Mesothelial cell of epicardium (in vitro differentiated cells): ENCODE results near the gene PSEN1. TPM values are rescaled to one million over a fixed set of nuclear protein-coding genes. Genes with fewer than 3 reads are reported as not detected.
A peak's percentile ranks its signal among the peaks of the same experiment; 100 is the strongest.

Source experiments
- DNase-seq, 2 experiments: peaks; one replicate each; pipeline ENCODE4 v3.0.0; 2021; ENCODE audit warnings: low spot score in 2 of 2; ENCODE audit not compliant: unreplicated experiment in 2 of 2
- H3K27ac Mint-ChIP-seq: 2 replicates; pipeline ENCODE4 v1.8.0; 2021; ENCODE audit warnings: mixed read lengths
- H3K27me3 Mint-ChIP-seq: 2 replicates; pipeline ENCODE4 v1.8.0; 2021; ENCODE audit warnings: low read depth, mixed read lengths
- H3K36me3 Mint-ChIP-seq: 2 replicates; pipeline ENCODE4 v1.8.0; 2021; ENCODE audit warnings: mixed read lengths
- H3K4me1 Mint-ChIP-seq: 2 replicates; pipeline ENCODE4 v1.8.0; 2021; ENCODE audit warnings: mixed read lengths
- H3K4me3 Mint-ChIP-seq: 2 replicates; pipeline ENCODE4 v1.8.0; 2021; ENCODE audit warnings: mild to moderate bottlenecking, moderate library complexity, mixed read lengths
- H3K9me3 Mint-ChIP-seq: 2 replicates; pipeline ENCODE4 v1.8.0; 2021; ENCODE audit warnings: mixed read lengths
- total RNA-seq: library from RNA; stranded (reverse); gene quantifications from 3 replicates; pipeline ENCODE4 v1.2.1, GENCODE V29; 2021
- TF ChIP-seq, protein P1 (sequence below): fragments of 200-600 bp; sonication (generic); IDR thresholded peaks from one replicate; pipeline ENCODE4 v1.5.0; 2021; ENCODE audit warnings: antibody characterized with exemption; ENCODE audit not compliant: unreplicated experiment

The PSEN1 gene
- 56.6 to 60.9 TPM (median 59.9 TPM) in 3 replicates for total RNA-seq

DNA sequence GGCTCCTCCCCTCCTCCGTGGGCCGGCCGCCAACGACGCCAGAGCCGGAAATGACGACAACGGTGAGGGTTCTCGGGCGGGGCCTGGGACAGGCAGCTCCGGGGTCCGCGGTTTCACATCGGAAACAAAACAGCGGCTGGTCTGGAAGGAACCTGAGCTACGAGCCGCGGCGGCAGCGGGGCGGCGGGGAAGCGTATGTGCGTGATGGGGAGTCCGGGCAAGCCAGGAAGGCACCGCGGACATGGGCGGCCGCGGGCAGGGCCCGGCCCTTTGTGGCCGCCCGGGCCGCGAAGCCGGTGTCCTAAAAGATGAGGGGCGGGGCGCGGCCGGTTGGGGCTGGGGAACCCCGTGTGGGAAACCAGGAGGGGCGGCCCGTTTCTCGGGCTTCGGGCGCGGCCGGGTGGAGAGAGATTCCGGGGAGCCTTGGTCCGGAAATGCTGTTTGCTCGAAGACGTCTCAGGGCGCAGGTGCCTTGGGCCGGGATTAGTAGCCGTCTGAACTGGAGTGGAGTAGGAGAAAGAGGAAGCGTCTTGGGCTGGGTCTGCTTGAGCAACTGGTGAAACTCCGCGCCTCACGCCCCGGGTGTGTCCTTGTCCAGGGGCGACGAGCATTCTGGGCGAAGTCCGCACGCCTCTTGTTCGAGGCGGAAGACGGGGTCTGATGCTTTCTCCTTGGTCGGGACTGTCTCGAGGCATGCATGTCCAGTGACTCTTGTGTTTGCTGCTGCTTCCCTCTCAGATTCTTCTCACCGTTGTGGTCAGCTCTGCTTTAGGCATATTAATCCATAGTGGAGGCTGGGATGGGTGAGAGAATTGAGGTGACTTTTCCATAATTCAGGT lies at the start of gene PSEN1:
Gene PSEN1 (plus strand): TSS at position 121 of the 839 bp plus-strand sequence. CDS start 11,513 bp downstream, outside the sequence.
- peaks cover 3% of the 10 kb centered on the region for H3K36me3 Mint-ChIP-seq
- peak within 1 kb of the TSS; percentile 89 for H3K27ac Mint-ChIP-seq
- no peaks in the 10 kb centered on the region for H3K27me3 Mint-ChIP-seq
- H3K4me1 Mint-ChIP-seq, result peaks cover 13% of the 10 kb centered on the region
- TF ChIP-seq, protein P1, sequence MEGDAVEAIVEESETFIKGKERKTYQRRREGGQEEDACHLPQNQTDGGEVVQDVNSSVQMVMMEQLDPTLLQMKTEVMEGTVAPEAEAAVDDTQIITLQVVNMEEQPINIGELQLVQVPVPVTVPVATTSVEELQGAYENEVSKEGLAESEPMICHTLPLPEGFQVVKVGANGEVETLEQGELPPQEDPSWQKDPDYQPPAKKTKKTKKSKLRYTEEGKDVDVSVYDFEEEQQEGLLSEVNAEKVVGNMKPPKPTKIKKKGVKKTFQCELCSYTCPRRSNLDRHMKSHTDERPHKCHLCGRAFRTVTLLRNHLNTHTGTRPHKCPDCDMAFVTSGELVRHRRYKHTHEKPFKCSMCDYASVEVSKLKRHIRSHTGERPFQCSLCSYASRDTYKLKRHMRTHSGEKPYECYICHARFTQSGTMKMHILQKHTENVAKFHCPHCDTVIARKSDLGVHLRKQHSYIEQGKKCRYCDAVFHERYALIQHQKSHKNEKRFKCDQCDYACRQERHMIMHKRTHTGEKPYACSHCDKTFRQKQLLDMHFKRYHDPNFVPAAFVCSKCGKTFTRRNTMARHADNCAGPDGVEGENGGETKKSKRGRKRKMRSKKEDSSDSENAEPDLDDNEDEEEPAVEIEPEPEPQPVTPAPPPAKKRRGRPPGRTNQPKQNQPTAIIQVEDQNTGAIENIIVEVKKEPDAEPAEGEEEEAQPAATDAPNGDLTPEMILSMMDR, result no peak
- peaks cover 13% of the 10 kb centered on the region for H3K9me3 Mint-ChIP-seq
- peak; percentile 97 to 100 for DNase-seq
- peak within 1 kb of the TSS; percentile 86 for H3K4me3 Mint-ChIP-seq

DNA sequence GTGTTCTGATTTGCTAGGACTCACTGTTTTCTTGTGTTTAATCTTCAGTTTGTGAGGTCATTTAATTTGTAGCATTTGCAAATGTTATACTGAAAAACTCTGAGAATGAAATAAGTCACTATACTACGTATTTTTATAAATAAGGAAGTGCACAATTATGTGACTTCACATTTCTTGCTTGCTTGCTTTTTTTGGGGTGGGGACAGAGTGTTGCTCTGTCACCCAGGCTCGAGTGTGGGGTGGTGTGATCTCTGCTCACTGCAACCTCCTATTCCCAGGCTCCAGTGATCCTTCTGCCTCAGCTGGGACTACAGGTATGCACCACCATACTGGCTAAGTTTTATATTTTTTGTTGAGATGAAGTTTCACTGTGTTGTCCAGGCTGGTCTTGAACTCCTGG lies 45.3 kb upstream of the PSEN1 start:
- DNase-seq, result no peak
- no peaks in the 10 kb centered on the region for H3K4me1 Mint-ChIP-seq
- no peak overlapping the region for H3K4me3 Mint-ChIP-seq
- no peaks in the 10 kb centered on the region for H3K27me3 Mint-ChIP-seq
- peaks cover 45% of the 10 kb centered on the region for H3K36me3 Mint-ChIP-seq
- no peak overlapping the region for H3K27ac Mint-ChIP-seq
- H3K9me3 Mint-ChIP-seq, result peaks cover 4% of the 10 kb centered on the region
- TF ChIP-seq, protein P1, result no peak

DNA sequence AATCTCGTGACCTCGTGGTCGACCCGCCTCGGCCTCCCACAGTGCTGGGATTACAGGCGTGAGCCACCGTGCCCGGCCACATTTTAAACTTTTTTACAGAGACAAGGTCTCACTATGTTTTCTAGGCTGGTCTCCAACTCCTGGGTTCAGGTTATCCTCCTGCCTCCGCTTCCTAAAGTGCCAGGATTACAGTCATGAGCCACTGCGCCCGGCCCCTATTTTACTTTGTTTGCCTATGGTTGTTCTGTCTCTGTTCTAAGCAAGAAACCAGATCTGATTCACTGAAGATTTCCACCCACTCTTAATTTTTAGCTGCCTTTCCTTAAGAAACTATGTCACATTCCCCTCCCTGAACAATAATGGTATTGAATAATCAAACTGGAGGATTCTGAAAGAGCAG lies 38.9 kb upstream of the PSEN1 start:
- no peak overlapping the region for H3K4me3 Mint-ChIP-seq
- TF ChIP-seq, protein P1, result no peak
- no peak overlapping the region for H3K27ac Mint-ChIP-seq
- no peaks in the 10 kb centered on the region for H3K4me1 Mint-ChIP-seq
- H3K36me3 Mint-ChIP-seq, result peaks cover 42% of the 10 kb centered on the region
- DNase-seq, result no peak
- no peaks in the 10 kb centered on the region for H3K9me3 Mint-ChIP-seq
- H3K27me3 Mint-ChIP-seq, result no peaks in the 10 kb centered on the region

DNA sequence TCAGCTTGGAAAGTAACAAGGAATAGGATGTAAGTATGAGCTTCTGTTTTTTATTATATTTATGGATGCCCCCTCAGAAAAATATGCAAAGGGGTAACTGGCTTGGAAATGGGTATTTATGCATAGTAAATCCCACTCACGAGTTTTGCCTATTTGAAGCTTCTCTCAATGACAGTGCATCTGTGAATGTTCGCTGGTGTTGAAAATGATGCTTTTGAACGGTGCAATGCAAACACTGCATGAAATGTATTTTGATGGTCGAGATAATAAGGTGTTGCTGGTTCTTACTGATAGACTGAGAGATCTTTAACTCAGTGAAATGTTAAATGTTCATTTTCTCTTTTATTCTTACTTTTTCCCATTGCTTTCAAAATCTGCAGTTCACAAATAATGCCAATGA lies 36.0 kb upstream of the PSEN1 start:
- TF ChIP-seq, protein P1, result no peak
- Mint-ChIP-seq H3K27ac (no peak overlapping the region), H3K36me3 (peaks cover 49% of the 10 kb centered on the region), H3K27me3 (no peaks in the 10 kb centered on the region), H3K4me3 (no peak overlapping the region), H3K9me3 (no peaks in the 10 kb centered on the region), H3K4me1 (no peaks in the 10 kb centered on the region)
- no peak for DNase-seq

DNA sequence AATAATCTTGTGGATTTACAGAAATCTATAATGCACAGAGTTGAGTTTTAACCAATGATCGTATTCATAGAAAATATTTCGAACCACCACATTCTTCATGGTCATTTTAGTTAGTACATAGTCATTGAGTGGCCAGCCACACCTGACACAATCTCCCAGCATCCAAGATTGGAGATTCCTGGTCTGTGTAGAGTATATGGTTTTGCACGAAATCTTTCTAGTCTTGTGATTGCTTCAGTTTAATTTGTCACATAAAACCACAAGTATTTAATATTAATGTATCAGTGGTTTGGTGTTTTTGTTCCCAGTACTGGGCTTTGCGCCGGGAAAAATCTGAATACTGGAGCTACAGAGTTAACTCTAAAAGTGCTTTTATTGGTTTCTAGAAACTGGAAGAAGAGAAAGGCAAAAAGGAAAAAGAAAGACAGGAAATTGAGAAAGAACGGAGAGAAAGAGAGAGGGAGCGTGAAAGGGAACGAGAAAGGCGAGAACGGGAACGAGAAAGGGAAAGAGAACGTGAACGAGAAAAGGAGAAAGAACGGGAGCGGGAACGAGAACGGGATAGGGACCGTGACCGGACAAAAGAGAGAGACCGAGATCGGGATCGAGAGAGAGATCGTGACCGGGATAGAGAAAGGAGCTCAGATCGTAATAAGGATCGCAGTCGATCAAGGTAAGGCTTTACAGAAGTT lies 33.4 kb upstream of the PSEN1 start:
- Mint-ChIP-seq H3K4me3 (no peak overlapping the region), H3K4me1 (no peaks in the 10 kb centered on the region), H3K27ac (peak overlapping the region; percentile 7), H3K27me3 (no peaks in the 10 kb centered on the region), H3K9me3 (no peaks in the 10 kb centered on the region), H3K36me3 (peaks cover 53% of the 10 kb centered on the region)
- TF ChIP-seq, protein P1, result no peak
- DNase-seq, result no peak
